ENCODE measurements around the gene ZBTB7C. TPM values are rescaled to one million over a fixed set of nuclear protein-coding genes. Genes with fewer than 3 reads are reported as not detected.

The ZBTB7C gene
- polyA plus RNA-seq, 2 donors, result 20.6 to 24.5 TPM

DNA sequence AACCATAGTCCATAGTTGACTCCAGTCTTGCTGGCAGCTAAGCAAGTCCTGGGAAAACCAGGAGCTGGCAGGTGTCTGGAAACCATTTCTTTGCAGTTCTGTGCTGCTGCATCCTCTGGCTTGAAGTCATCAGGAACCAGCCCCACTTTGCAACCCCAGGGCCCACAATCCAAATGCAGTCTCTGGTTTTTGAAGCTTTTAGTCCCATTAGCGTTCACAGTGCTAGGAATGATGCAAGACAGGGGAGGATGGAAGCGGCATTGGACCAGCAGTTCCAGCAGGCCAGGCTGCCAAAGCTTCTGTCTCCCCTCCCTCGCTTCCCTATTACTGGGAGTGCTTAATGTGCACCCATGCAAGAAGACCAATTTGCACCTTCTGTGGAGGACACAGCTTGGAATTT lies 106.4 kb downstream of the ZBTB7C start:
- Histone ChIP-seq H3K4me1 (ENCODE audit: control insufficient read depth in 2 of 2, insufficient read depth in 2 of 2, low read length in 1 of 2) (peaks cover 0 to 10% of the 10 kb centered on the region in 2 donors), H3K36me3 (ENCODE audit: control insufficient read depth in 2 of 2, insufficient read depth in 2 of 2, low read length in 1 of 2) (no peaks in the 10 kb centered on the region), H3K27ac (ENCODE audit: low read depth in 2 of 2, low read length in 1 of 2) (no peak overlapping the region), H3K4me3 (ENCODE audit: low read depth in 1 of 2, low read length in 2 of 2) (no peak overlapping the region), H3K27me3 (ENCODE audit: control insufficient read depth in 1 of 2, insufficient read depth in 2 of 2, low read length in 2 of 2) (no peaks in the 10 kb centered on the region), H3K9me3 (ENCODE audit: control insufficient read depth in 2 of 2, insufficient read depth in 1 of 2, low read depth in 1 of 2, low read length in 1 of 2) (no peaks in the 10 kb centered on the region)
- 92 to 93% methylated on average over 3 of the region's 3 CpGs for WGBS, 2 donors

GRCh38 chr18:48300463-48300961 lies 108.7 kb downstream of the ZBTB7C start:
- no peak overlapping the region for H3K4me3 ChIP-seq (ENCODE audit: low read depth in 1 of 2, low read length in 2 of 2)
- no peaks in the 10 kb centered on the region for H3K36me3 ChIP-seq (ENCODE audit: control insufficient read depth in 2 of 2, insufficient read depth in 2 of 2, low read length in 1 of 2)
- H3K27ac ChIP-seq (ENCODE audit: low read depth in 2 of 2, low read length in 1 of 2), result peak overlapping the region in 1 of 2 donors; percentile 63
- no peaks in the 10 kb centered on the region for H3K27me3 ChIP-seq (ENCODE audit: control insufficient read depth in 1 of 2, insufficient read depth in 2 of 2, low read length in 2 of 2)
- WGBS, 2 donors, result 43 to 46% methylated on average over 6 of the region's 6 CpGs
- no peaks in the 10 kb centered on the region for H3K9me3 ChIP-seq (ENCODE audit: control insufficient read depth in 2 of 2, insufficient read depth in 1 of 2, low read depth in 1 of 2, low read length in 1 of 2)
- H3K4me1 ChIP-seq (ENCODE audit: control insufficient read depth in 2 of 2, insufficient read depth in 2 of 2, low read length in 1 of 2), result peaks cover 0 to 6% of the 10 kb centered on the region in 2 donors

DNA sequence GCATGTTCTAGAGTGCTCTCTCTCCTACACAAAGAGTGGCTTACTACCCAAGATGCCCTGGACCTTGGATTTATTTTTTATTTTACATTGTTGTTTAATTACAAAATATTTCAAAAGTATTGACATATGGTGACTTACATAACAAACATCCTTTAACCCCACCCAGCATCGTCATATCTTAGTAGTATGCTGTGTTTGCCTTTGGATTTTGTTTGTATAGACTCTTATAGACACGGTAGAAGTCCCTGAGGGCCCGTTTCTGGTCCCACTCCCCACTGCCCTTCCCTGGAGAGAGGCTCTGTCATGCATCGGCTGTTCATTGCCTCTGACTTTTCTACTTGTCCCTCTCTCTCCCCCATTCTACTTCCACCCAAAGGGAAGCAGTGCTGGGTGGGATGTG lies 112.0 kb downstream of the ZBTB7C start:
- Histone ChIP-seq H3K4me3 (ENCODE audit: low read depth in 1 of 2, low read length in 2 of 2) (no peak overlapping the region), H3K4me1 (ENCODE audit: control insufficient read depth in 2 of 2, insufficient read depth in 2 of 2, low read length in 1 of 2) (peaks cover 3 to 17% of the 10 kb centered on the region in 2 donors), H3K27ac (ENCODE audit: low read depth in 2 of 2, low read length in 1 of 2) (no peak overlapping the region), H3K36me3 (ENCODE audit: control insufficient read depth in 2 of 2, insufficient read depth in 2 of 2, low read length in 1 of 2) (no peaks in the 10 kb centered on the region), H3K27me3 (ENCODE audit: control insufficient read depth in 1 of 2, insufficient read depth in 2 of 2, low read length in 2 of 2) (no peaks in the 10 kb centered on the region), H3K9me3 (ENCODE audit: control insufficient read depth in 2 of 2, insufficient read depth in 1 of 2, low read depth in 1 of 2, low read length in 1 of 2) (no peaks in the 10 kb centered on the region)
- 68 to 78% methylated on average over 4 of the region's 4 CpGs for WGBS, 2 donors

- H3K36me3 ChIP-seq (ENCODE audit: control insufficient read depth in 2 of 2, insufficient read depth in 2 of 2, low read length in 1 of 2), result no peaks in the 10 kb centered on the region
- H3K4me3 ChIP-seq (ENCODE audit: low read depth in 1 of 2, low read length in 2 of 2), result no peak overlapping the region
- H3K9me3 ChIP-seq (ENCODE audit: control insufficient read depth in 2 of 2, insufficient read depth in 1 of 2, low read depth in 1 of 2, low read length in 1 of 2), result no peaks in the 10 kb centered on the region
- no peaks in the 10 kb centered on the region for H3K27me3 ChIP-seq (ENCODE audit: control insufficient read depth in 1 of 2, insufficient read depth in 2 of 2, low read length in 2 of 2)
- peaks cover 3 to 17% of the 10 kb centered on the region in 2 donors for H3K4me1 ChIP-seq (ENCODE audit: control insufficient read depth in 2 of 2, insufficient read depth in 2 of 2, low read length in 1 of 2)
- no peak overlapping the region for H3K27ac ChIP-seq (ENCODE audit: low read depth in 2 of 2, low read length in 1 of 2)
- WGBS, 2 donors, result 90 to 96% methylated on average over 13 of the region's 13 CpGs
These were observed 112.6 kb downstream of the ZBTB7C start for GRCh38 chr18:48296581-48296980.

GRCh38 chr18:48295586-48296311 lies 113.4 kb downstream of the ZBTB7C start:
- Histone ChIP-seq H3K9me3 (ENCODE audit: control insufficient read depth in 2 of 2, insufficient read depth in 1 of 2, low read depth in 1 of 2, low read length in 1 of 2) (no peaks in the 10 kb centered on the region), H3K27ac (ENCODE audit: low read depth in 2 of 2, low read length in 1 of 2) (no peak overlapping the region), H3K27me3 (ENCODE audit: control insufficient read depth in 1 of 2, insufficient read depth in 2 of 2, low read length in 2 of 2) (no peaks in the 10 kb centered on the region), H3K36me3 (ENCODE audit: control insufficient read depth in 2 of 2, insufficient read depth in 2 of 2, low read length in 1 of 2) (no peaks in the 10 kb centered on the region), H3K4me1 (ENCODE audit: control insufficient read depth in 2 of 2, insufficient read depth in 2 of 2, low read length in 1 of 2) (peaks cover 3 to 15% of the 10 kb centered on the region in 2 donors), H3K4me3 (ENCODE audit: low read depth in 1 of 2, low read length in 2 of 2) (no peak overlapping the region)
- WGBS, 2 donors, result 84 to 88% methylated on average over 10 of the region's 10 CpGs

- no peaks in the 10 kb centered on the region for H3K27me3 ChIP-seq (ENCODE audit: control insufficient read depth in 1 of 2, insufficient read depth in 2 of 2, low read length in 2 of 2)
- H3K9me3 ChIP-seq (ENCODE audit: control insufficient read depth in 2 of 2, insufficient read depth in 1 of 2, low read depth in 1 of 2, low read length in 1 of 2), result no peaks in the 10 kb centered on the region
- H3K27ac ChIP-seq (ENCODE audit: low read depth in 2 of 2, low read length in 1 of 2), result peak overlapping the region in 1 of 2 donors; percentile 27
- H3K36me3 ChIP-seq (ENCODE audit: control insufficient read depth in 2 of 2, insufficient read depth in 2 of 2, low read length in 1 of 2), result no peaks in the 10 kb centered on the region
- peaks cover 3 to 11% of the 10 kb centered on the region in 2 donors for H3K4me1 ChIP-seq (ENCODE audit: control insufficient read depth in 2 of 2, insufficient read depth in 2 of 2, low read length in 1 of 2)
- 78 to 79% methylated on average over 12 of the region's 12 CpGs for WGBS, 2 donors
- H3K4me3 ChIP-seq (ENCODE audit: low read depth in 1 of 2, low read length in 2 of 2), result no peak overlapping the region
These were observed 114.1 kb downstream of the ZBTB7C start for GRCh38 chr18:48294899-48295585.

DNA sequence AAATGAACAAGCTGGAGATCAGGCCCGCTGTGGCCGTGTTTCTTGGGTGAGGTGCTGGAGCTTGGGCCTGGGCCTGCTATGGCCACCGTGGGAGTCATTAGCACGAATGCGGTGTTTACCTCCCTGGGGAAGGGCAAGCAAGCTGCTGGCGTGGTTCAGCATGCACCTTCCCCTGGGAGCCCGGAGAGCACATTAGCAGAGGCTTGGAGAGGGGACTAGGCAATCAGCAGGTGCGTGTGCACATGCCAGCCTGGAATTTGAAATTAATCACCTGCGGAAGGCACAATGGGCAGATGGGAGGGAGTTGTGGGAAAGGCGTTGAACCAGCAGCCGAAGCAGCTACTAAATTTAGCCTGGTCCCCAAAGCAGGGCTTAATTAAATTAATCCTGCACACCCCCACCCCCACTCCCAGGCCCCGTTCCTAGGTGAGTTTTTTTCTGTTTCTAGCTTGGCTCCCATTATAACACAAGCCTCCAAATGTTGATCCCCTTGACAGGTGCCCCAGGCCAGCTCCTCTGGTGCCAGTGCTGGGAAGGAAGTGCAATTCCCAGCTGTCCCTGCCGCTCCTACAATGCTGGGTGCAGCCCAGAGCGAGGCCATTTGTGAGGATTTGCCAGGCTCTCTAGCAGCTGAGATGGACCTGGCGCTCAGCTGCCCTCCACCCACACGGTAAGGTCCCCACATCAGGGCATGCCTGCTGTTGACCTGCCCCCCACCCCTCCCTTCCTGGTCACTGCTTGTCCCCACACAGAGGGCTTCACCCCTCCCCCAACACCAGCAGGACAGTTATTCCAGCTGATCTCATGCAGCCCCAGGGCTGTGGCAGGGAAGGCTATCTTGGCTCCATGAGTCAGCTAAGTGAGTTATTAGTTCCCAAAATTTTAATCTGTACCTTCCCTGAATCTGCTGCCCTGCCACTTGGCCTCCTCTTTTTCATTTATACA lies 115.0 kb downstream of the ZBTB7C start:
- no peaks in the 10 kb centered on the region for H3K9me3 ChIP-seq (ENCODE audit: control insufficient read depth in 2 of 2, insufficient read depth in 1 of 2, low read depth in 1 of 2, low read length in 1 of 2)
- WGBS, 2 donors, result 47 to 52% methylated on average over 16 of the region's 16 CpGs
- H3K27me3 ChIP-seq (ENCODE audit: control insufficient read depth in 1 of 2, insufficient read depth in 2 of 2, low read length in 2 of 2), result no peaks in the 10 kb centered on the region
- peak overlapping the region in 1 of 2 donors; percentile 26 for H3K27ac ChIP-seq (ENCODE audit: low read depth in 2 of 2, low read length in 1 of 2)
- H3K4me1 ChIP-seq (ENCODE audit: control insufficient read depth in 2 of 2, insufficient read depth in 2 of 2, low read length in 1 of 2), result peaks cover 3 to 11% of the 10 kb centered on the region in 2 donors
- no peak overlapping the region for H3K4me3 ChIP-seq (ENCODE audit: low read depth in 1 of 2, low read length in 2 of 2)
- no peaks in the 10 kb centered on the region for H3K36me3 ChIP-seq (ENCODE audit: control insufficient read depth in 2 of 2, insufficient read depth in 2 of 2, low read length in 1 of 2)

- 77 to 83% methylated on average over 4 of the region's 4 CpGs for WGBS, 2 donors
- peaks cover 3 to 11% of the 10 kb centered on the region in 2 donors for H3K4me1 ChIP-seq (ENCODE audit: control insufficient read depth in 2 of 2, insufficient read depth in 2 of 2, low read length in 1 of 2)
- H3K36me3 ChIP-seq (ENCODE audit: control insufficient read depth in 2 of 2, insufficient read depth in 2 of 2, low read length in 1 of 2), result no peaks in the 10 kb centered on the region
- no peak overlapping the region for H3K4me3 ChIP-seq (ENCODE audit: low read depth in 1 of 2, low read length in 2 of 2)
- no peaks in the 10 kb centered on the region for H3K9me3 ChIP-seq (ENCODE audit: control insufficient read depth in 2 of 2, insufficient read depth in 1 of 2, low read depth in 1 of 2, low read length in 1 of 2)
- no peaks in the 10 kb centered on the region for H3K27me3 ChIP-seq (ENCODE audit: control insufficient read depth in 1 of 2, insufficient read depth in 2 of 2, low read length in 2 of 2)
- no peak overlapping the region for H3K27ac ChIP-seq (ENCODE audit: low read depth in 2 of 2, low read length in 1 of 2)
These were observed 116.3 kb downstream of the ZBTB7C start for GRCh38 chr18:48292782-48293424.

DNA sequence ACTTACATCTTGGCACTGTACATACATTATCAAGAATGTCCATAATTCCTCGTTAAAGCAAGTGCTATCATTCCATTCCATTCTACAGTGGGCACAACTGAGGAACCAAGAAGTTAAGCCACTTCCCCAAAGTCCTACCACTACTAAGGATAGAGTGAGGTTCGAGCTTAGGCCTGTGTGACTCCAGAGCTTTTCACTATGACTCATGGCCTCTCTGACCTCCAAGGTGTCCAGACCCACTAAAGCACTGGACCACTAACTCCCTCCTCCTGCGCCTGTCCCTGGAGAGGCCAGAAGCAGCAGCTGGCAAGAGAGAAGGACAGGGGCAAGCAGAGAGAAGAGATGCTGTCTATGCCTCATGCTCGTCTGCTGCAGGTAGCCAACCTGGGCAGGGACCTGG lies 117.0 kb downstream of the ZBTB7C start:
- 87 to 91% methylated on average over 4 of the region's 4 CpGs for WGBS, 2 donors

More for the DNA sequence above, 117.0 kb downstream of the ZBTB7C start:
- Histone ChIP-seq H3K4me3 (ENCODE audit: low read depth in 1 of 2, low read length in 2 of 2) (no peak overlapping the region), H3K9me3 (ENCODE audit: control insufficient read depth in 2 of 2, insufficient read depth in 1 of 2, low read depth in 1 of 2, low read length in 1 of 2) (no peaks in the 10 kb centered on the region), H3K36me3 (ENCODE audit: control insufficient read depth in 2 of 2, insufficient read depth in 2 of 2, low read length in 1 of 2) (no peaks in the 10 kb centered on the region), H3K4me1 (ENCODE audit: control insufficient read depth in 2 of 2, insufficient read depth in 2 of 2, low read length in 1 of 2) (peaks cover 3 to 11% of the 10 kb centered on the region in 2 donors), H3K27ac (ENCODE audit: low read depth in 2 of 2, low read length in 1 of 2) (no peak overlapping the region), H3K27me3 (ENCODE audit: control insufficient read depth in 1 of 2, insufficient read depth in 2 of 2, low read length in 2 of 2) (no peaks in the 10 kb centered on the region)
